Measurements from ENCODE around the gene KLF6. TPM values are rescaled to one million over a fixed set of nuclear protein-coding genes. Genes with fewer than 3 reads are reported as not detected.

The KLF6 gene
- total RNA-seq, 4 donors from 2014 or later, result 140 to 304 (median 291) TPM

DNA sequence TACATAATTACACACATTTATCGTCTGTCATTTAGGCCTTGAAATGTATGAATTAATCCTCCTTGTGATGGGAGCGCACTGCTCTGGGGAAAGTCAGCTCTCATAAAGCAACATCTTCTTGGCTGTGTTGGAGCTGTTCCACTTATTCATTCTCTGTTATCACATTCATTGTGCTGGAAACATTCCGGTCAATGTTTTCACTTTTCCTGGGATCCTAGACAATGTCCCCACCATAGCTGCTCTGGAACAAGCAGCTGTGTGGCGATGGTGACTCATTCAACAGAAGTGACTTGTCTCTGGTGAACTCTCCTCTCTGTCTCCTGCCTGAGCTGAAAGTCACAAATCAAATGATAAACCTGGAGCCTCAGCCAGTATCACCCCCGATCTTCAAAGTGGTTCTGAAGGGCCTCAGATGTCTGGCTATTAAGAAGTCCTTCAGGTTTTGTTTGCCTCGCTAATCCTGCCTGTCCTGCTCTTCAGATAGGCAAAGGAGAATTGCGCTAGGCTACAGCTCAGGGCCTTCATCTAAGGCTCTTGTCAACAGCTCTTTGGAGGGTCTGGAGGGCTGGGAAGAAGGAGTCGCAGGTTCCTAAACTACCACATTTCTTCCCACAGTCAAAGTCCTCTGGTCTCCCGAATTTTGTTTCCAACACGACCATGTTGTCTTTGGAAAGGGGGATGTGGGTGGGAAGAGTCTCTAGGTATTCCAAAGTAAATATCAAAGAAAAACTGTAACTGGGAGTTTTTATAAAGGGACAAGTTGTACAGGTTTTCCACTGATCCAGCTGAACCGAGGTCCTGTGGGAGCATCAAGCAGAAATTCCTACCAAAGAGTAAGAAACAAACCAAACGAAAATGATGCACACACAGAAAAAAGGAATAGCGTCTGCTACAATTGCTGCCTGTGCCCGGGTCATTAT, 29.3 kb downstream of the KLF6 start:
- no peaks in the 10 kb centered on the region for H3K27me3 ChIP-seq
- no peak for DNase-seq
- TF ChIP-seq, protein P1, sequence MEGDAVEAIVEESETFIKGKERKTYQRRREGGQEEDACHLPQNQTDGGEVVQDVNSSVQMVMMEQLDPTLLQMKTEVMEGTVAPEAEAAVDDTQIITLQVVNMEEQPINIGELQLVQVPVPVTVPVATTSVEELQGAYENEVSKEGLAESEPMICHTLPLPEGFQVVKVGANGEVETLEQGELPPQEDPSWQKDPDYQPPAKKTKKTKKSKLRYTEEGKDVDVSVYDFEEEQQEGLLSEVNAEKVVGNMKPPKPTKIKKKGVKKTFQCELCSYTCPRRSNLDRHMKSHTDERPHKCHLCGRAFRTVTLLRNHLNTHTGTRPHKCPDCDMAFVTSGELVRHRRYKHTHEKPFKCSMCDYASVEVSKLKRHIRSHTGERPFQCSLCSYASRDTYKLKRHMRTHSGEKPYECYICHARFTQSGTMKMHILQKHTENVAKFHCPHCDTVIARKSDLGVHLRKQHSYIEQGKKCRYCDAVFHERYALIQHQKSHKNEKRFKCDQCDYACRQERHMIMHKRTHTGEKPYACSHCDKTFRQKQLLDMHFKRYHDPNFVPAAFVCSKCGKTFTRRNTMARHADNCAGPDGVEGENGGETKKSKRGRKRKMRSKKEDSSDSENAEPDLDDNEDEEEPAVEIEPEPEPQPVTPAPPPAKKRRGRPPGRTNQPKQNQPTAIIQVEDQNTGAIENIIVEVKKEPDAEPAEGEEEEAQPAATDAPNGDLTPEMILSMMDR (IDR thresholded peaks at IDR 0.05), result no peak
- TF ChIP-seq POLR2A (IDR thresholded peaks at IDR 0.05), result no peak
- TF ChIP-seq EP300 (IDR thresholded peaks at IDR 0.05; ENCODE audit: low read depth), result no peak
- TF ChIP-seq POLR2AphosphoS5 (IDR thresholded peaks at IDR 0.05), result no peak
- no peaks in the 10 kb centered on the region for H3K4me1 ChIP-seq
- in situ Hi-C loops (cut with MboI; ENCODE audit: low pct_ligation_motif_present in 1 of 4, low pct_unique_long_range_greater_than_20kb in 1 of 4, low sequenced_read_pairs in 3 of 4) (loop anchor here in 1 of 4 donors (25.0 kb wide), 1 partner anchor 293 kb away; no protein-coding TSS in a partner anchor), intact Hi-C loops (cut with DNase I; ENCODE audit: low total_unique reads) (no loop called here)
- 85 to 91% methylated on average over 6 to 14 of the region's 14 CpGs for WGBS, 2 donors (ENCODE audit: low coverage in 1 of 2)
- no peaks in the 10 kb centered on the region for H3K36me3 ChIP-seq
- H3K4me3 ChIP-seq, result no peak overlapping the region
- H3K9me3 ChIP-seq, result no peaks in the 10 kb centered on the region
- peak overlapping the region in 1 of 4 donors; percentile 8 for H3K27ac ChIP-seq

DNA sequence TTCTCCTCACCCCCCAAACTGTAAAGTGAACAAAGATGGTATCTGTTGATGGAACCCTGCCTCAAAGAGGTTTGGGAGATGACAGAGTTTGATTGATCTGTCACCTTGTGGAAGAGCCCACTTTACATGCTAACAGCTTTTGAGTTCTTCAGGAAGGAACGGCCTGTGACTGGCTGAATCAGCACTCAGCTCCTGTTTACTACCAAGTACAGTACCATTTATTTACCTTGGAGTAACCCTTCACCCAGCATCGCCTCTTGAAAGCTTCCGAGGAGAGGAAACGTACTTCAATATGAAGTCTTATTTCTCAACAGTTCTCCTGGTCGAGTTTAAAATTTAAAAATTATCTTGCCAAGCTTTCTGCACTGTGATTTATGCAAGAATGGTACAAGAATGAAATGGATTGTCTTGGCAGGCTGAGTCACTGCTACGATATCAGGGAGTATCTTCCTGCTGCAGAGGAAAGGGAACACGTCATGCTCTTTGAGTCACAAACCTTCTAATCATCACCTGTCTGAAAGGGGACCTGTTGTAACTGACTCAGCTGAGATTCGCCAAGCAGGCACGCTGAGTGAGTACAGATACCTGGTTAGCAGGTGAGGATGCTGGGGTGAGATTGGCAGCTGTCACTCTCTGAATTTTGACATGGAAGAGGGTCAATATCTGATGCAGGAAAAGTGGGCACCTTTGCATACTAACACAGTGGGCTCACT, 30.1 kb downstream of the KLF6 start:
- Histone ChIP-seq H3K36me3 (no peaks in the 10 kb centered on the region), H3K4me1 (peaks cover 0 to 7% (median 3%) of the 10 kb centered on the region in 4 donors), H3K9me3 (no peaks in the 10 kb centered on the region), H3K27me3 (no peaks in the 10 kb centered on the region), H3K27ac (peak overlapping the region in 1 of 4 donors; percentile 8), H3K4me3 (no peak overlapping the region)
- no peak for DNase-seq
- TF ChIP-seq POLR2A (IDR thresholded peaks at IDR 0.05), result no peak
- TF ChIP-seq POLR2AphosphoS5 (IDR thresholded peaks at IDR 0.05), result peak in 2 of 3 donors; percentile 10 to 28
- no peak for TF ChIP-seq EP300 (IDR thresholded peaks at IDR 0.05; ENCODE audit: low read depth)
- TF ChIP-seq, protein P1 (IDR thresholded peaks at IDR 0.05), result no peak
- 57 to 76% methylated on average over 4 to 9 of the region's 9 CpGs for WGBS, 2 donors (ENCODE audit: low coverage in 1 of 2)
- intact Hi-C loops (cut with DNase I; ENCODE audit: low total_unique reads) (no loop called here), in situ Hi-C loops (cut with MboI; ENCODE audit: low pct_ligation_motif_present in 1 of 4, low pct_unique_long_range_greater_than_20kb in 1 of 4, low sequenced_read_pairs in 3 of 4) (loop anchor here in 1 of 4 donors (25.0 kb wide), 1 partner anchor 293 kb away; no protein-coding TSS in a partner anchor)

DNA sequence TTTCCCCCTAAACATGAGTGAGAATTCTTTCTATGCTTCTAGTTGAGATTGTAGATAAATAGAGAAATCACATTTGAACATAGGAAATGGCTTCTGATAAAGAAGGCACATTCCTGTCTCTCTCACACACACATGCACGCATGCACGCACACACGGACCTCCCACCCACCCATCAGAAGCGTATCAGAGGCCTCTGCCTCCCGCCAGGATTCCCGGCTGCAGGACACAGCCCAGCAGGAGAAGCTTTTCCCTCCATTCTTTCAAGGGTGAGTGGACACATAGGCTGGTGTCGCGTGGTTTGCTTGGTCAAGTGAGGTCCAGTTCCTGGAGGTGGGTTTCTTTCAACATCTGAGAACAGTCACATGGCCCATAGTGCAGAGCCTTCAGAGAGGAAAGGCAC, 34.2 kb downstream of the KLF6 start:
- Histone ChIP-seq H3K27me3 (no peaks in the 10 kb centered on the region), H3K36me3 (no peaks in the 10 kb centered on the region), H3K9me3 (no peaks in the 10 kb centered on the region), H3K27ac (peak overlapping the region in 1 of 4 donors; percentile 81), H3K4me1 (peaks cover 0 to 19% (median 4%) of the 10 kb centered on the region in 4 donors), H3K4me3 (no peak overlapping the region)
- intact Hi-C loops (cut with DNase I; ENCODE audit: low total_unique reads), result no loop called here
- in situ Hi-C loops (cut with MboI; ENCODE audit: low pct_ligation_motif_present in 1 of 4, low pct_unique_long_range_greater_than_20kb in 1 of 4, low sequenced_read_pairs in 3 of 4), result loop anchor here in 1 of 4 donors (25.0 kb wide), 1 partner anchor 289 kb away; no protein-coding TSS in a partner anchor
- DNase-seq, result no peak
- TF ChIP-seq EP300 (IDR thresholded peaks at IDR 0.05; ENCODE audit: low read depth) (no peak), POLR2A (IDR thresholded peaks at IDR 0.05) (no peak), POLR2AphosphoS5 (IDR thresholded peaks at IDR 0.05) (no peak)
- TF ChIP-seq, protein P1 (IDR thresholded peaks at IDR 0.05), result no peak
- 83 to 94% methylated on average over 2 to 8 of the region's 8 CpGs for WGBS, 2 donors (ENCODE audit: low coverage in 1 of 2)

All from transverse colon (tissue), 4 donors.